Stimulated activated CD8-positive, alpha-beta memory T cell treated with anti-CD3 and anti-CD28 coated beads, Interleukin-12 subunit alpha, Interleukin-12 subunit beta, amount 100 ng/mL, for 1 hour (primary cell): ENCODE results near the gene DENND1A.
"Not testable (repeated sequence)": the region's sequence is repeated elsewhere in the genome, so short reads cannot be mapped to it uniquely, and the experiment has no call there.

ENCODE experiments used
- DNase-seq: peaks from one replicate; pipeline ENCODE4 v3.0.0-alpha.2; 2020; ENCODE audit warnings: low read depth

The DENND1A gene

GRCh38 chr9:123929870-123930831, at the start of gene DENND1A:
DENND1A (minus strand) TSS chr9:123930126; CDS start chr9:123929905, 221 bp downstream.
- DNase-seq, result peak; percentile 73

- no peak for DNase-seq
Observed at GRCh38 chr9:123978981-123979380, 49.1 kb upstream of the DENND1A start.

GRCh38 chr9:123976579-123976978, 46.7 kb upstream of the DENND1A start:
- DNase-seq, result not testable (repeated sequence)

- DNase-seq, result no peak
Observed at GRCh38 chr9:123975871-123976270, 45.9 kb upstream of the DENND1A start.

GRCh38 chr9:123974471-123974870, 44.5 kb upstream of the DENND1A start:
- no peak for DNase-seq

- no peak for DNase-seq
Observed at GRCh38 chr9:123973590-123974223, 43.8 kb upstream of the DENND1A start.

- DNase-seq, result no peak
Observed at GRCh38 chr9:123972618-123973017, 42.7 kb upstream of the DENND1A start.

GRCh38 chr9:123967323-123967722, 37.4 kb upstream of the DENND1A start:
- DNase-seq, result no peak

- DNase-seq, result no peak
Observed at GRCh38 chr9:123965801-123966686, 36.1 kb upstream of the DENND1A start.

- DNase-seq, result no peak
Observed at GRCh38 chr9:123964761-123965160, 34.8 kb upstream of the DENND1A start.

- DNase-seq, result no peak
Observed at GRCh38 chr9:123960965-123961364, 31.0 kb upstream of the DENND1A start.

- DNase-seq, result no peak
Observed at GRCh38 chr9:123960366-123960765, 30.4 kb upstream of the DENND1A start.

- no peak for DNase-seq
Observed at GRCh38 chr9:123959787-123960186, 29.9 kb upstream of the DENND1A start.

- DNase-seq, result no peak
Observed at GRCh38 chr9:123957731-123958130, 27.8 kb upstream of the DENND1A start.

GRCh38 chr9:123957168-123957721, 27.3 kb upstream of the DENND1A start:
- DNase-seq, result no peak

GRCh38 chr9:123955637-123956036, 25.7 kb upstream of the DENND1A start:
- DNase-seq, result no peak

GRCh38 chr9:123954518-123955280, 24.8 kb upstream of the DENND1A start:
- no peak for DNase-seq

- no peak for DNase-seq
Observed at GRCh38 chr9:123952641-123953495, 22.9 kb upstream of the DENND1A start.

GRCh38 chr9:123948286-123948685, 18.4 kb upstream of the DENND1A start:
- no peak for DNase-seq

GRCh38 chr9:123947326-123947725, 17.4 kb upstream of the DENND1A start:
- no peak for DNase-seq
